Activated B cell treated with CpG ODN at 0.5 μM for 24 hours (primary cell): ENCODE measurements around the gene RNF224. TPM values are rescaled to one million over a fixed set of nuclear protein-coding genes. Genes with fewer than 3 reads are reported as not detected.

Experiments used
- ATAC-seq: fragments of 200-7000 bp; cut with Tn5 transposase; one replicate; pipeline ENCODE4 v1.10.0; 2021; ENCODE audit warnings: low read depth, mild to moderate bottlenecking, moderate library complexity
- CTCF ChIA-PET: fragments of 350-600 bp; sonication (Branson Sonifier 250); formaldehyde crosslinking; loops from one replicate; lab custom pipeline; 2021; ENCODE audit warnings: antibody characterized with exemption; lab: Charles Lee
- POLR2A ChIA-PET: fragments of 350-600 bp; sonication (Branson Sonifier 250); formaldehyde crosslinking; loops from one replicate; lab custom pipeline; 2021; ENCODE audit warnings: antibody characterized with exemption; lab: Charles Lee
- DNase-seq: peaks from one replicate; pipeline ENCODE4 v3.0.0; 2022
- H3K27ac Mint-ChIP-seq: one replicate; pipeline ENCODE4 v1.8.0; 2020; ENCODE audit warnings: mixed read lengths
- H3K27me3 Mint-ChIP-seq: one replicate; pipeline ENCODE4 v1.8.0; 2021; ENCODE audit warnings: mixed read lengths
- H3K36me3 Mint-ChIP-seq: one replicate; pipeline ENCODE4 v1.8.0; 2021; ENCODE audit warnings: low read depth, mixed read lengths
- H3K4me1 Mint-ChIP-seq: one replicate; pipeline ENCODE4 v1.8.0; 2021; ENCODE audit warnings: mixed read lengths
- H3K4me3 Mint-ChIP-seq: one replicate; pipeline ENCODE4 v1.8.0; 2020; ENCODE audit warnings: mild to moderate bottlenecking, mixed read lengths
- H3K9me3 Mint-ChIP-seq: one replicate; pipeline ENCODE4 v1.8.0; 2020; ENCODE audit warnings: mixed read lengths
- intact Hi-C: fragments of 100-400 bp; cut with micrococcal nuclease; formaldehyde crosslinking; loops from one replicate; pipeline ENCODE4 v1.15.1; 2024
- total RNA-seq: library from RNA; stranded (reverse); gene quantifications from 2 replicates; pipeline ENCODE4 v1.2.3, GENCODE V29; 2022
- TF ChIP-seq, protein P1 (sequence below): fragments of 200-600 bp; IDR thresholded peaks from one replicate; pipeline ENCODE4 v1.8.0; 2022; ENCODE audit warnings: antibody characterized with exemption, mild to moderate bottlenecking

RNF224 gene
- total RNA-seq, 1 donor from 2014 or later: not detected

DNA sequence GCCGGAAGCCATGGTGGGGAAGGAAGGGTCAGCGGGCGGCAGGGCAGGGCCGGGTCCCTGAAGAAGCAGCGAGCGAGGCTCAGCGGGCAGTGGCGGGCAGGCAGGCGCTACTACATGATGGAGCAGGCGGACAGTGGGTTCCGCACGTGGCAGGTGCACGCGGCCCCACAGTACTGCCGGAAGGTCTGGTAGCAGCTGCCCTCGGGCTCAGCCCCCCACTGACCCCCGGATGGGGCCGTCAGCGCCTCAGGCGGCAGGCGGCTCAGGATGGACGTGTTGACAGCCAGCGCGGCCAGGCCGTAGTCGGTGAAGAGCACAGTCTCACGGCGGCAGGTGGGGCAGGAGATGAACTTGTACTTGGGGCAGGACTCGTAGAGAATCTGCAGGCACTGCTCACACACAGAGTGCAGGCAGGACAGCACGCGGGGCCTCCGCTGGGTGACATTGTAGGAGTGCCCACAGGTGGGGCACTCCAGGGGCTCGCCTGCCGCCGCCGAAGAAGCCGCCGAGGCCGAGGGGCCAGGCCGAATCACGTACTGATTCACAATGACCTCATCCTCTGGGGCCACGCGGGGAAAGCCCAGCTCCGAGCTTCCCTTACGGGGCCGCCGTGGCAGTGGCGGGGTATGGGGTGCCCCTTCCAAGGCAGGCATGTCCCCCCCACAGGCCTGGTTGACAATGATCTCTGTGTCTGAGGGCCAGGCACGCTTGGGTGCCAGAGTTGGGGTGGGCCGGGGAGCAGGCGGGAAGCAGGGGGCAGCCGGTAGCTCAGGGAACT, 6.8 kb upstream of the RNF224 start:
- DNase-seq (no peak), ATAC-seq (no peak)
- intact Hi-C loops: loop anchor here (10.0 kb wide), 2 partner anchors 276 to 336 kb away; partner anchors contain the start of genes C8G, FBXW5 and TRAF2
- no peak overlapping the region for H3K27ac Mint-ChIP-seq
- H3K4me1 Mint-ChIP-seq: peaks cover 15% of the 10 kb centered on the region
- CTCF ChIA-PET: no interaction called here
- peak overlapping the region; percentile 38 for H3K4me3 Mint-ChIP-seq
- TF ChIP-seq, protein P1, sequence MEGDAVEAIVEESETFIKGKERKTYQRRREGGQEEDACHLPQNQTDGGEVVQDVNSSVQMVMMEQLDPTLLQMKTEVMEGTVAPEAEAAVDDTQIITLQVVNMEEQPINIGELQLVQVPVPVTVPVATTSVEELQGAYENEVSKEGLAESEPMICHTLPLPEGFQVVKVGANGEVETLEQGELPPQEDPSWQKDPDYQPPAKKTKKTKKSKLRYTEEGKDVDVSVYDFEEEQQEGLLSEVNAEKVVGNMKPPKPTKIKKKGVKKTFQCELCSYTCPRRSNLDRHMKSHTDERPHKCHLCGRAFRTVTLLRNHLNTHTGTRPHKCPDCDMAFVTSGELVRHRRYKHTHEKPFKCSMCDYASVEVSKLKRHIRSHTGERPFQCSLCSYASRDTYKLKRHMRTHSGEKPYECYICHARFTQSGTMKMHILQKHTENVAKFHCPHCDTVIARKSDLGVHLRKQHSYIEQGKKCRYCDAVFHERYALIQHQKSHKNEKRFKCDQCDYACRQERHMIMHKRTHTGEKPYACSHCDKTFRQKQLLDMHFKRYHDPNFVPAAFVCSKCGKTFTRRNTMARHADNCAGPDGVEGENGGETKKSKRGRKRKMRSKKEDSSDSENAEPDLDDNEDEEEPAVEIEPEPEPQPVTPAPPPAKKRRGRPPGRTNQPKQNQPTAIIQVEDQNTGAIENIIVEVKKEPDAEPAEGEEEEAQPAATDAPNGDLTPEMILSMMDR: no peak
- H3K9me3 Mint-ChIP-seq: no peaks in the 10 kb centered on the region
- H3K36me3 Mint-ChIP-seq: peaks cover 4% of the 10 kb centered on the region
- no peaks in the 10 kb centered on the region for H3K27me3 Mint-ChIP-seq
- POLR2A ChIA-PET: interaction anchor here (0.7 to 3.6 kb wide), 3 partner anchors 14 to 20 kb away, joined by 3 to 46 read pairs (median 4); partner anchors contain the start of genes NDOR1, TMEM203 and TPRN

DNA sequence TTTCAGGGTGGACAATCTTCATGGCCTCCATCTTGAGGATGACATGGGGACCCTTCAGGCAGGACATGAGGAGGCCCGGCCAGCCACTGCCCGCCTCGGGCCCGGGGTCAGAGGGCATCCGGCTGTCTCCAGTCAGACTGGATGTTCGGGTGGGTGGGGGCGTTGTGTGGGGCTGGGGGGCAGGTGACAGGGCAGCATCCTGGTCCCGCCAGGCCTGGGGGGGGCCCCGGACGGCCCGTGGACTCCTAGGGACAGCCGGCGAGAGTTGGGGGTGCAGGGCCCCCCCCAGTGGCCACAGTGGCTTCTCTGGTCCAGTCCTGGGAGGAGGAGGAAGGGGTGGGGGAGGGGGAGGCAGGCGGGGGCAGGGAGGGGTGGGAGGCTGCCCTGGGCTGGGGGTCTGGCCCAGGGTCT, 6.2 kb upstream of the RNF224 start:
- CTCF ChIA-PET: no interaction called here
- peak overlapping the region; percentile 38 for H3K4me3 Mint-ChIP-seq
- intact Hi-C loops: loop anchor here (10.0 kb wide), 2 partner anchors 276 to 336 kb away; partner anchors contain the start of genes C8G, FBXW5 and TRAF2

DNA sequence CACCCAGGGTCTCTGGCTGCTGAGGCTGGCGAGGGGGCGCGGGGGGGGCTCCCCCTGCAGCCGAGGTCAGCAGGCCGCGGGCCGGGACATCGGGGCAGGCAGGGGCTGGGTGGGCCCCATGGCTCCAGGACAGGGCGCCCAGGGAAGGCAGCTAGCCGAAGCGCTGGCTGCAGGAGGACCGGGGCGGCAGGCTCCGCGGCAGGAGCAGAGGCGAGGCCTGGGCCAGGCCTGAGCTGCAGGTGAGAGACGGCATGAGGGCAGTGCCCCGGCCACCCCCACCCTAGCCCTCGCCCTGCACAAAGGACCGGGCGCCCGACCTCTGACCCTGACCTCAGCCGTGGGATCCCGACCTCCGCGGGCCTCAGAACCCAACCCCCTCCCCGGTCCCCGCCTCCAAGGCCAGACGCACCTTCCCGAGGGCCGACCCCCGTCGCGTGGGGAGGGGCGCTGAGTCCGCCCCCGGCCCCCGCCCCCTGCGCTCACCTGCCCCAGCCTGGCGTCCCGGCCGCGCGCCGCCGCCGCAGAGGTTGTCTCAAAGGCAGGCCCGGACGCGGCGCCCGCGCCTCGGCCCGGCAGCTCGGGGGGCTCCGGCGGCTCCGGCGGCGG, 5.7 kb upstream of the RNF224 start:
- H3K4me1 Mint-ChIP-seq: peaks cover 15% of the 10 kb centered on the region
- no peak for ATAC-seq
- peaks cover 2% of the 10 kb centered on the region for H3K36me3 Mint-ChIP-seq
- no peak overlapping the region for H3K27ac Mint-ChIP-seq
- intact Hi-C loops: loop anchor here (2.0 to 10.0 kb wide), 4 partner anchors 71 to 431 kb away; partner anchors contain the start of genes C8G, FBXW5, TMEM141 and TRAF2
- no peaks in the 10 kb centered on the region for H3K9me3 Mint-ChIP-seq
- H3K4me3 Mint-ChIP-seq: no peak overlapping the region
- DNase-seq: no peak
- TF ChIP-seq, protein P1: no peak
- no peaks in the 10 kb centered on the region for H3K27me3 Mint-ChIP-seq
- ChIA-PET POLR2A (interaction anchor here (0.5 to 4.1 kb wide), 8 partner anchors 7 to 151 kb away, joined by 3 to 53 read pairs (median 14); partner anchors contain the start of genes ANAPC2, NDOR1, SAPCD2 and SSNA1), CTCF (no interaction called here)

More for the DNA sequence above, 6.2 kb upstream of the RNF224 start:
- DNase-seq: no peak
- H3K9me3 Mint-ChIP-seq: no peaks in the 10 kb centered on the region
- POLR2A ChIA-PET: interaction anchor here (3.3 to 4.1 kb wide), 3 partner anchors 15 to 33 kb away, joined by 40 to 53 read pairs (median 46); partner anchors contain the start of genes ANAPC2, NDOR1, SSNA1 and TMEM203
- no peaks in the 10 kb centered on the region for H3K27me3 Mint-ChIP-seq
- TF ChIP-seq, protein P1: no peak
- H3K4me1 Mint-ChIP-seq: peaks cover 15% of the 10 kb centered on the region
- H3K36me3 Mint-ChIP-seq: peaks cover 4% of the 10 kb centered on the region
- ATAC-seq: no peak
- H3K27ac Mint-ChIP-seq: no peak overlapping the region

DNA sequence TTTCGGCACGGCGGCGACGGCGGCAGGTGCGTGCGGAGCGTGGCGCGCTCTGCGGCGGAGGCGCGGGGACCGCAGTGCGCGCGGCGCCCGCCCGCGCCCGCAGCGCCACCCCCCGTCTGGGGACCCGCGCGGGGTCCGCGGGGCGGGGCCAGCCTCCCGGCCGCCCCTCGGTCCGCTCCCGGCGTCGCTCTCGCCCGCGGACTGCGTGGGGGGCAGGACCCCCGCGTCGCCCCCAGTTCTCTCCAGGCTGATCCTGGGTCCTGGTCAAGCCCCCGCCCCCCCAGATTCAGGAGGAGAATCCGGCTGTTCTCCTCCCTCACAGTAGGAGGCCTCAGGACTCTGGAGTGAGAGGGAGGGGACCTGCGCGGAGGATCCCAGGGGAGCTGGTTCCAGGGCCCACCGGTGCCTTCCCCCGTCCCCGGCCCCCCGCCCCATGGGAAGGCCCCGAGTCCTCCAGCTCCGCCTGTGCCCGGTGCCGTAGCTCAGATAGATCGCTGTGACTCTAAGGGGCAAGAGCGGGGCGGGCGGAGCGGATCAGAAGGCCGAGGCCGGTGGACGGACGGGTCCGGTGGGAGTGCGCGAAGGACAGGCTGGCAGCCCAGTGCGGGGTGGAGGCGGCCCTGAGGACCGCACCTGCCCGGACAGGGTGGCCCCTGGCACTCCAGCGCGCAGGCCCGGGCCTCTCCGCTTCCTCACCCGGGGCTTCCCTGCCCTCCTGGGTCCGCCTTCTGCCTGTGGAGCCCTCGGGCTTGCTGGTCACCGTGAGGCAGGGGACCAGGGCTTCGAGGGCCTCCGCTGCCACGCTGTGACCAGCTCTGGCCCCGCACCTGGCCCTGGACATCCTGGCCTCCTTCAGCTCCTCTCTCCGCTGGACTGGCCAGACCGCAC, 4.9 kb upstream of the RNF224 start, which contains the start of gene RNF208:
RNF208 (minus strand) TSS at position 51 of the 888 bp plus-strand sequence. CDS start 1,028 bp downstream, outside the sequence.
- CTCF ChIA-PET: interaction anchor here (0.6 to 2.2 kb wide), 5 partner anchors 12 to 176 kb away, joined by 3 to 10 read pairs (median 3); partner anchors contain the start of genes MAN1B1 and NPDC1

More for the DNA sequence above, 4.9 kb upstream of the RNF224 start, which contains the start of gene RNF208:
- Mint-ChIP-seq H3K27me3 (no peaks in the 10 kb centered on the region), H3K4me1 (peaks cover 17% of the 10 kb centered on the region), H3K27ac (peak within 1 kb of the TSS; percentile 73), H3K9me3 (no peaks in the 10 kb centered on the region), H3K4me3 (peak within 1 kb of the TSS; percentile 83), H3K36me3 (no peaks in the 10 kb centered on the region)
- intact Hi-C loops: loop anchor here (1.0 to 10.0 kb wide), 10 partner anchors 17 to 432 kb away; partner anchors contain the start of genes ANAPC2, C8G, FBXW5 and NDOR1
- POLR2A ChIA-PET: interaction anchor here (0.5 to 4.1 kb wide), 35 partner anchors 8 to 495 kb away, joined by 3 to 53 read pairs (median 5); partner anchors contain the start of genes ANAPC2, MAN1B1, NDOR1 and NPDC1
- DNase-seq (no peak), ATAC-seq (no peak)
- TF ChIP-seq, protein P1: no peak
